T-helper 9 cell (primary cell): ENCODE measurements around the gene PPP1CB.
"Not testable (repeated sequence)": the region's sequence is repeated elsewhere in the genome, so short reads cannot be mapped to it uniquely, and the experiment has no call there.

Experiments
- DNase-seq: peaks from one replicate; pipeline ENCODE4 v3.0.0-alpha.2; 2020
- total RNA-seq, 2 donors: gene quantifications; one replicate each; lab custom pipeline; 2026; lab: John Stamatoyannopoulos, UW

Gene PPP1CB
- 214 to 331 reads per million in 2 donors for total RNA-seq

GRCh38 chr2:28751252-28751955, at the start of gene PPP1CB:
TSS of gene PPP1CB (plus strand) at chr2:28751830. CDS start at chr2:28752125, 295 bp downstream.
- peak; percentile 93 for DNase-seq

GRCh38 chr2:28702415-28702861, 49.2 kb upstream of the PPP1CB start:
- no peak for DNase-seq

- no peak for DNase-seq
Observed at GRCh38 chr2:28702878-28703277, 48.8 kb upstream of the PPP1CB start.

- DNase-seq = no peak
Observed at GRCh38 chr2:28704621-28705020, 47.0 kb upstream of the PPP1CB start.

GRCh38 chr2:28705751-28706440, 45.7 kb upstream of the PPP1CB start:
- no peak for DNase-seq

GRCh38 chr2:28707592-28707991, 44.0 kb upstream of the PPP1CB start:
- DNase-seq = no peak

GRCh38 chr2:28709101-28709500, 42.5 kb upstream of the PPP1CB start:
- DNase-seq = no peak

- no peak for DNase-seq
Observed at GRCh38 chr2:28710545-28710944, 41.1 kb upstream of the PPP1CB start.

- DNase-seq = no peak
Observed at GRCh38 chr2:28713577-28714298, 37.9 kb upstream of the PPP1CB start.

GRCh38 chr2:28716265-28716865, 35.3 kb upstream of the PPP1CB start:
- no peak for DNase-seq

GRCh38 chr2:28717339-28717758, 34.3 kb upstream of the PPP1CB start:
- no peak for DNase-seq

GRCh38 chr2:28720345-28720744, 31.3 kb upstream of the PPP1CB start:
- no peak for DNase-seq

GRCh38 chr2:28721601-28722191, 29.9 kb upstream of the PPP1CB start:
- no peak for DNase-seq

GRCh38 chr2:28725021-28725711, 26.5 kb upstream of the PPP1CB start:
- no peak for DNase-seq

GRCh38 chr2:28726177-28726576, 25.5 kb upstream of the PPP1CB start:
- DNase-seq = no peak

GRCh38 chr2:28729698-28730097, 21.9 kb upstream of the PPP1CB start:
- no peak for DNase-seq

GRCh38 chr2:28730641-28731146, 20.9 kb upstream of the PPP1CB start:
- no peak for DNase-seq

- no peak for DNase-seq
Observed at GRCh38 chr2:28735511-28735910, 16.1 kb upstream of the PPP1CB start.

- DNase-seq = no peak
Observed at GRCh38 chr2:28736034-28736433, 15.6 kb upstream of the PPP1CB start.

- DNase-seq = no peak
Observed at GRCh38 chr2:28737655-28738054, 14.0 kb upstream of the PPP1CB start.

- DNase-seq = not testable (repeated sequence)
Observed at GRCh38 chr2:28742619-28743018, 9.0 kb upstream of the PPP1CB start.

- no peak for DNase-seq
Observed at GRCh38 chr2:28745225-28745624, 6.4 kb upstream of the PPP1CB start.
